HepG2 (cell line): ENCODE data around the gene CAPZB. TPM values are rescaled to one million over a fixed set of nuclear protein-coding genes. Genes with fewer than 3 reads are reported as not detected.

Source experiments
- ATF3 ChIP-seq: sonication (generic); formaldehyde crosslinking; IDR thresholded peaks from 2 replicates; pipeline ENCODE4 v1.4.0; 2020; ENCODE audit warnings: missing genetic modification reagents
- CBFB ChIP-seq: sonication (generic); formaldehyde crosslinking; IDR thresholded peaks from 2 replicates; pipeline ENCODE4 v1.4.0; 2020; ENCODE audit warnings: missing genetic modification reagents
- FOXP4 ChIP-seq: sonication (generic); formaldehyde crosslinking; IDR thresholded peaks from 2 replicates; pipeline ENCODE4 v1.4.0; 2020; ENCODE audit warnings: missing genetic modification reagents
- KDM3A ChIP-seq: IDR thresholded peaks from 2 replicates; pipeline ENCODE4 v1.6.1; 2018; ENCODE audit warnings: low read depth, missing compliant biosample characterization
- NCOR1 ChIP-seq: fragments of 200-600 bp; sonication (generic); IDR thresholded peaks from 2 replicates; pipeline ENCODE4 v1.7.0; 2017; ENCODE audit warnings: antibody characterized with exemption, low read length, borderline replicate concordance
- PLSCR1 ChIP-seq: sonication (generic); formaldehyde crosslinking; IDR thresholded peaks from 2 replicates; pipeline ENCODE4 v1.5.0; 2020; ENCODE audit warnings: missing genetic modification reagents, mild to moderate bottlenecking, borderline replicate concordance
- SIX4 ChIP-seq: sonication (generic); formaldehyde crosslinking; IDR thresholded peaks from 2 replicates; pipeline ENCODE4 v1.4.0; 2020; ENCODE audit warnings: missing genetic modification reagents
- ZBTB26 ChIP-seq: IDR thresholded peaks from 2 replicates; pipeline ENCODE4 v1.6.1; 2016; ENCODE audit warnings: missing compliant biosample characterization, missing genetic modification reagents, borderline replicate concordance
- ZBTB37 ChIP-seq: sonication (generic); formaldehyde crosslinking; IDR thresholded peaks from 2 replicates; pipeline ENCODE4 v1.4.0; 2020; ENCODE audit warnings: mild to moderate bottlenecking, missing genetic modification reagents
- ZBTB39 ChIP-seq: sonication (generic); formaldehyde crosslinking; IDR thresholded peaks from 2 replicates; pipeline ENCODE4 v1.5.0; 2020; ENCODE audit warnings: missing genetic modification reagents
- ZNF550 ChIP-seq: sonication (generic); formaldehyde crosslinking; IDR thresholded peaks from 2 replicates; pipeline ENCODE4 v1.4.0; 2020; ENCODE audit warnings: mild to moderate bottlenecking, missing genetic modification reagents, borderline replicate concordance
- ZNF609 ChIP-seq: sonication (generic); formaldehyde crosslinking; IDR thresholded peaks from 2 replicates; pipeline ENCODE4 v1.4.0; 2020; ENCODE audit warnings: mild to moderate bottlenecking, missing genetic modification reagents, borderline replicate concordance
- ZNF703 ChIP-seq: sonication (generic); formaldehyde crosslinking; IDR thresholded peaks from 2 replicates; pipeline ENCODE4 v1.5.1; 2020; ENCODE audit warnings: missing genetic modification reagents, mild to moderate bottlenecking, moderate library complexity, borderline replicate concordance
- ZNF768 ChIP-seq: sonication (generic); formaldehyde crosslinking; IDR thresholded peaks from 2 replicates; pipeline ENCODE4 v1.4.0; 2020; ENCODE audit warnings: missing genetic modification reagents
- polyA plus RNA-seq, 8 experiments: library from polyadenylated mRNA; depleted of rRNA in 3 of 8; stranded (reverse) in 7 of 8; unstranded in 1 of 8; fragments of >200 nt; fragmentation: Illumina TruSeq in 4 of 8; extraction: Trizol in 4 of 8; gene quantifications; 2 replicates each; pipeline versions ENCODE4 v1.2.1 to v1.2.3, GENCODE V29; 2011 to 2016; ENCODE audit warnings: low read depth in 4 of 8, missing spikeins in 1 of 8, mixed read lengths in 1 of 8; ENCODE audit not compliant: insufficient read depth in 1 of 8
- total RNA-seq, 5 experiments: library from RNA; depleted of rRNA; stranded (reverse); fragments of >200 nt; fragmentation: Illumina TruSeq; extraction: Trizol; gene quantifications; 2 replicates each; pipeline ENCODE4 v1.2.3, GENCODE V29; 2016; ENCODE audit warnings: low read depth in 1 of 5

CAPZB gene
- total and polyA plus RNA-seq, 2 of the 13 experiments (the other 11 are each of a cell fraction or from before 2014, with no cell fraction given) = 58.9 to 76.9 TPM

- TF ChIP-seq PLSCR1 (CRISPR knock-in tag) = no peak
- TF ChIP-seq ZNF550 (CRISPR knock-in tag) = no peak
- peak; percentile 71; the same call in 1 of the 2 replicates for TF ChIP-seq NCOR1
- TF ChIP-seq ZNF609 (CRISPR knock-in tag) = peak; percentile 78; the same call in 1 of the 2 replicates
- no peak for TF ChIP-seq ATF3 (CRISPR knock-in tag)
- TF ChIP-seq FOXP4 (CRISPR knock-in tag) = peak; percentile 55; the same call in 1 of the 2 replicates
- no peak for TF ChIP-seq ZNF703 (CRISPR knock-in tag)
- no peak for TF ChIP-seq CBFB (CRISPR knock-in tag)
- no peak for TF ChIP-seq ZBTB26
- no peak for TF ChIP-seq ZBTB39 (CRISPR knock-in tag)
- no peak for TF ChIP-seq ZNF768 (CRISPR knock-in tag)
- no peak for TF ChIP-seq SIX4 (CRISPR knock-in tag)
- TF ChIP-seq ZBTB37 (CRISPR knock-in tag) = no peak
- TF ChIP-seq KDM3A (CRISPR knock-in tag) = no peak
Observed at GRCh38 chr1:19409477-19410341, 75.6 kb downstream of the CAPZB start (continued).
